Measurements from ENCODE around the gene INCA1. TPM values are rescaled to one million over a fixed set of nuclear protein-coding genes. Genes with fewer than 3 reads are reported as not detected.

The INCA1 gene, protein sequence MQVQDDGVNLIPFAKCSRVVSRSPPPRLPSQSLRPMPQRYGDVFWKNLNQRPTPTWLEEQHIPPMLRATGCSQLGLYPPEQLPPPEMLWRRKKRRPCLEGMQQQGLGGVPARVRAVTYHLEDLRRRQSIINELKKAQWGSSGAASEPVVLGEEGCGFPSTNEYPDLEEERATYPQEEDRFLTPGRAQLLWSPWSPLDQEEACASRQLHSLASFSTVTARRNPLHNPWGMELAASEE
- 0.29 TPM for total RNA-seq (2013)
- polyA plus RNA-seq (under 1 TPM; 0.38 to 0.52 (median 0.44) TPM), polyA minus RNA-seq (0.24 and 0.28 TPM in 2 replicates), total RNA-seq (0.06 to 0.60 (median 0.20) reads per million in 11 experiments)

DNA sequence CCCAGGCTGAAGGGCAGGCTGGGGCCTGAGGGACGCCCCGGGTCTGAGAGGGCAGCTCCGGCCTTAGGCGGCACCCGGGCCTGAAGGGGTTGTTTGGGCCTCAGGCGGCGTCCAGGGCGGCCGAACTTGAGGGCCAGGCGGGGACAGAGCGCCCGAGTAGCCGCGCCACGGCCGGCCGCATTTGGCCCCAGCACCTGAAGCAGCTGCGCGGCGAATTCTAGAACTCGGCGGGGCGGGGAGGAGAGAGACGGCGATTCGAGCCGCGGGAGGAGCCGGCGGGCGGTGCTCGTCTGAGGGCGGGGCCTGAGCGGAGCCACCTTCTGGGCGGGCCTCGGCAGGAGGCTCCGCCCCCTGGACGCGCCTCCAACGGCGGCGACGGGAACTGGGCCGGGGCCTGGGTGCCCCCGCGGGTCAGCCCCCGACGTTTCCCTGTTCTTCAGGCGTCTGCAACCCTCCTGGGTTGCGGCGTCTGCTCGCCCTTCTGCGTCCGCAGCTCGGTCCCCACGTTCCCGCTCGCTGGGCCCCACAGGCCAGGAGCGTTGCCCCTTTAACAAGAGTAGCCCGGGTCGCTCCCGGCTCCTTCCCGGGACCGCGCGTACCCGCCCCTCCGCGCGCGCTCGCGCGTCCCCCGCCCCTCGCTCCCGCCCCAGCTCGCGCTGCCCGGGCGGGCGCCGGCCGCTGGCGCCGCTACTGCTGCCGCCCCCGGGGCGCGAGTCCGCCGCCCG, at the start of gene INCA1, which contains the start of gene KIF1C:
Gene INCA1 (minus strand): TSS at position 221 of the 725 bp plus-strand sequence. CDS start 3,085 bp downstream, outside the sequence.
Gene KIF1C (plus strand): TSS at position 649 of the 725 bp plus-strand sequence. CDS start 2,297 bp downstream, outside the sequence.
- peak within 1 kb of the TSS in 6 of 7 donors; percentile 66 to 88 (median 80) for H3K27ac Mint-ChIP-seq
- H4K20me1 ChIP-seq (ENCODE audit: insufficient read depth, low read length), result peaks cover 26% of the 10 kb centered on the region
- TF ChIP-seq, protein P1, sequence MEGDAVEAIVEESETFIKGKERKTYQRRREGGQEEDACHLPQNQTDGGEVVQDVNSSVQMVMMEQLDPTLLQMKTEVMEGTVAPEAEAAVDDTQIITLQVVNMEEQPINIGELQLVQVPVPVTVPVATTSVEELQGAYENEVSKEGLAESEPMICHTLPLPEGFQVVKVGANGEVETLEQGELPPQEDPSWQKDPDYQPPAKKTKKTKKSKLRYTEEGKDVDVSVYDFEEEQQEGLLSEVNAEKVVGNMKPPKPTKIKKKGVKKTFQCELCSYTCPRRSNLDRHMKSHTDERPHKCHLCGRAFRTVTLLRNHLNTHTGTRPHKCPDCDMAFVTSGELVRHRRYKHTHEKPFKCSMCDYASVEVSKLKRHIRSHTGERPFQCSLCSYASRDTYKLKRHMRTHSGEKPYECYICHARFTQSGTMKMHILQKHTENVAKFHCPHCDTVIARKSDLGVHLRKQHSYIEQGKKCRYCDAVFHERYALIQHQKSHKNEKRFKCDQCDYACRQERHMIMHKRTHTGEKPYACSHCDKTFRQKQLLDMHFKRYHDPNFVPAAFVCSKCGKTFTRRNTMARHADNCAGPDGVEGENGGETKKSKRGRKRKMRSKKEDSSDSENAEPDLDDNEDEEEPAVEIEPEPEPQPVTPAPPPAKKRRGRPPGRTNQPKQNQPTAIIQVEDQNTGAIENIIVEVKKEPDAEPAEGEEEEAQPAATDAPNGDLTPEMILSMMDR (IDR thresholded peaks at IDR 0.05), result no peak
- H3K27me3 Mint-ChIP-seq (ENCODE audit: low read depth in 3 of 3), result peaks cover 18 to 31% (median 18%) of the 10 kb centered on the region in 3 donors
- peak within 1 kb of the TSS; percentile 89 for H3K4me2 ChIP-seq (replicated peaks; ENCODE audit: extremely low read depth, low read length, poor library complexity, severe bottlenecking)
- H3K36me3 Mint-ChIP-seq, result peaks cover 23 to 26% of the 10 kb centered on the region in 2 donors
- H3K4me1 Mint-ChIP-seq, result peaks cover 34% of the 10 kb centered on the region
- H3K27ac ChIP-seq (ENCODE audit: low read depth in 1 of 2, low read length in 2 of 2), result peak within 1 kb of the TSS; percentile 50 to 73
- peaks cover 0 to 10% of the 10 kb centered on the region in 2 donors for H3K27me3 ChIP-seq (ENCODE audit: control insufficient read depth in 2 of 2, insufficient read depth in 2 of 2, low read length in 2 of 2)
- H3K9me3 Mint-ChIP-seq, result peaks cover 0 to 2% (median 0%) of the 10 kb centered on the region in 7 donors
- peak within 1 kb of the TSS; percentile 73 for H3K9ac ChIP-seq (ENCODE audit: insufficient read depth, low read length, poor library complexity, severe bottlenecking)
- peak within 1 kb of the TSS; percentile 85 to 91 for H3K4me3 Mint-ChIP-seq
- H3K79me2 ChIP-seq (ENCODE audit: insufficient read depth, low read length), result peaks cover 9% of the 10 kb centered on the region
- H2AFZ ChIP-seq (ENCODE audit: insufficient read depth, low read depth, low read length, poor library complexity, severe bottlenecking), result peak within 1 kb of the TSS; percentile 89
- H3K9me3 ChIP-seq (replicated peaks in 1 of 2; ENCODE audit: control insufficient read depth in 1 of 2, insufficient read depth in 1 of 2, low read length in 2 of 2), result no peaks in the 10 kb centered on the region
- intact Hi-C loops (cut with micrococcal nuclease), result loop anchor here (5.0 kb wide), 2 partner anchors 35 to 190 kb away; partner anchors contain the start of gene PLD2 (in 1 of the 2)
- under 1% methylated on average over 92 of the region's 93 CpGs for WGBS (ENCODE audit: insufficient coverage)
- H3K4me3 ChIP-seq (replicated peaks in 1 of 3; ENCODE audit: low read depth in 2 of 3, low read length in 3 of 3), result peak within 1 kb of the TSS; percentile 52 to 89 (median 68)
- H3K36me3 ChIP-seq (replicated peaks in 1 of 2; ENCODE audit: control insufficient read depth in 1 of 2, insufficient read depth in 2 of 2, low read length in 2 of 2), result peaks cover 18 to 19% of the 10 kb centered on the region in 2 donors
- H3K4me1 ChIP-seq (ENCODE audit: control insufficient read depth in 1 of 2, insufficient read depth in 2 of 2, low read length in 2 of 2), result peaks cover 21 to 29% of the 10 kb centered on the region in 2 donors
- peak; percentile 83 to 86 (median 86) for DNase-seq

DNA sequence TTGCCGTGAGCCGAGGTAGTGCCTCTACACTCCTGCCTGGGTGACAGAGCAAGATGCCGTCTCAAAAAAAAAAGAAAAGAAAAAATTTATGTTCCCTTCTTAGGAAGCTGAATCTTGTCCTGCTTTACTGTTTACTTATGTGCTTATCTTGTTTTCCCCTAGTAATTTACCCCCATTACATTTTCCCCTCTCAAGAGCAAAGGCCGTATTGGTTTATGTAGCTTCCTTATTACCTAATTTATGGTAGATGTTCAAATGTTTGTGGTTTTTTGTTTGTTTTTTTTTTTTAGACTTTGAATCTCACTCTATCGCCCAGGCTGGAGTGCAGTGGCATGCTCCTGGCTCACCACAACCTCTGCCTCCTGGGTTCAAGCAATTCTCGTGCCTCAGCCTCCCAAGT, 48.2 kb upstream of the INCA1 start:
- 54% methylated on average over 4 of the region's 6 CpGs for WGBS (ENCODE audit: insufficient coverage)
- Histone ChIP-seq H3K36me3 (replicated peaks in 1 of 2; ENCODE audit: control insufficient read depth in 1 of 2, insufficient read depth in 2 of 2, low read length in 2 of 2) (no peaks in the 10 kb centered on the region), H3K4me1 (ENCODE audit: control insufficient read depth in 1 of 2, insufficient read depth in 2 of 2, low read length in 2 of 2) (no peaks in the 10 kb centered on the region), H3K9me3 (replicated peaks in 1 of 2; ENCODE audit: control insufficient read depth in 1 of 2, insufficient read depth in 1 of 2, low read length in 2 of 2) (no peaks in the 10 kb centered on the region), H3K27ac (ENCODE audit: low read depth in 1 of 2, low read length in 2 of 2) (no peak overlapping the region), H2AFZ (ENCODE audit: insufficient read depth, low read depth, low read length, poor library complexity, severe bottlenecking) (no peak overlapping the region), H3K9ac (ENCODE audit: insufficient read depth, low read length, poor library complexity, severe bottlenecking) (no peak overlapping the region), H3K4me2 (replicated peaks; ENCODE audit: extremely low read depth, low read length, poor library complexity, severe bottlenecking) (no peak overlapping the region), H3K79me2 (ENCODE audit: insufficient read depth, low read length) (no peaks in the 10 kb centered on the region), H3K4me3 (replicated peaks in 1 of 3; ENCODE audit: low read depth in 2 of 3, low read length in 3 of 3) (no peak overlapping the region), H3K27me3 (ENCODE audit: control insufficient read depth in 2 of 2, insufficient read depth in 2 of 2, low read length in 2 of 2) (no peaks in the 10 kb centered on the region), H4K20me1 (ENCODE audit: insufficient read depth, low read length) (no peaks in the 10 kb centered on the region)
- DNase-seq, result no peak
- TF ChIP-seq, protein P1 (IDR thresholded peaks at IDR 0.05), result no peak
- Mint-ChIP-seq H3K9me3 (peaks cover 0 to 12% (median 5%) of the 10 kb centered on the region in 7 donors), H3K27ac (no peak overlapping the region), H3K36me3 (no peaks in the 10 kb centered on the region), H3K27me3 (ENCODE audit: low read depth in 3 of 3) (peaks cover 3 to 12% (median 10%) of the 10 kb centered on the region in 3 donors), H3K4me3 (no peak overlapping the region), H3K4me1 (peaks cover 4% of the 10 kb centered on the region)
- intact Hi-C loops (cut with micrococcal nuclease), result no loop called here

Measured in CD14-positive monocyte (primary cell).